GM19328 (cell line): ENCODE measurements around the gene KASH5.
"Not testable (repeated sequence)": the region's sequence is repeated elsewhere in the genome, so short reads cannot be mapped to it uniquely, and the experiment has no call there.

ENCODE experiments used
- ATAC-seq: cut with Tn5 transposase; IDR thresholded peaks from one replicate; pipeline ENCODE4 v1.9.1; 2021; ENCODE audit warnings: mild to moderate bottlenecking, moderate library complexity; ENCODE audit not compliant: unreplicated experiment

KASH5 gene

DNA sequence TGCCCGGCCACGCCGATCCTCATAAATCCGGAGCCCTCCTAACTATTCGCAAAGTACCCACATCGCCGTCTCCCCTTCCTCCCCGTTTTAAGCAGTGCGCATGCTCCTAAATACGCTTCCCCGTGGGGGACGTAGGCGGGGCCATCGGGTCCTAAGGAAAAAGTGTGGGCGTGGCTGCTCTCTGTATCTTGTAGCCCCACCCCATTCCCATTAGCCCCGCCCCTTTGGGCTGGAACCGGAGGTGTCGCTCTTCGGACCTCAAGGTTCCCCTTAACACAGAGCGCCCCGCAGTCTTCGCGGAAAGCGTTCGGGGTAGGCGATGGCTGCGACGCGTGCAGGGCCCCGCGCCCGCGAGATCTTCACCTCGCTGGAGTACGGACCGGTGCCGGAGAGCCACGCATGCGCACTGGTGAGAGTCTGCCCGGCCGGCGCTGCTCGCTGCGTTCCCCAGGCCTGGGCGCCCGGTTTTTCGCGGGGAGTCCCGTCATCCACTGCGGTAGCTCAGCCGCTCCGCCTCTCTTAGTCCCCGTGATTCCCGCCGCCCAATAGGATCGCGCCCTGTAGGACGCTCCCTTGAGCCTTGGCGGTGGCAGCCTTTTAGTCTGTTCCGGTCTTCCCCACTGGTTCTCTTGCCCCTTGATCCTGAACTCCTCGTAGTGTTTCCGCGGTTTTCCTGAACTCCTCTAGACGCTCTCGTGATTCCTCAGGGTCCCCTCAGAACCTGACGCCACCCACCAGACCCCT, 65.1 kb downstream of the KASH5 start, which contains the start of gene ALDH16A1:
Gene ALDH16A1, plus strand, starts transcription at position 213 of the 744 bp plus-strand sequence. Its CDS starts 107 bp downstream, at position 320.
- peak; percentile 78 for ATAC-seq

DNA sequence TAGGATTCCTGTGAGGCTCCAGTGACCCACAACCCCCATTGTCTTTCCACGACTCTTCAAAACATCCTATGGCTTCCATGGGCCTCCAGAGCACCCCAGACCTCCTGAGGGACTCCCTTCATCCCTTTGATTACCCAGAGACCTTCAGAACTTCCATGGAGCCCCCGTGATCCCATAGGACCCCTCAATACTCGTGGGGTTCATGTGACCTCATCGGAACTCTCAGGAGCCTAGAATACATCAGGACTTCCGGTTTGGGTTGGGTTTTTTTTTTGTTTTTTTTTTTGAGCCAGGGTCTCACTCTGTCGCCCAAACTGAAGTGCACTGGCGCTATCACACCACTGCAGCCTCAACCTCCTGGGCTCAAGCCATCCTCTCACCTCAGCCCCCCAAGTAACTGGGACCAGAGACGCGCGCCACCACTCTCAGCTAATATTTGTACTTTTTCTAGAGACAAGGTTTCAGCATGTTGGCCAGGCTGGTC, 65.8 kb downstream of the KASH5 start:
- ATAC-seq = no peak

DNA sequence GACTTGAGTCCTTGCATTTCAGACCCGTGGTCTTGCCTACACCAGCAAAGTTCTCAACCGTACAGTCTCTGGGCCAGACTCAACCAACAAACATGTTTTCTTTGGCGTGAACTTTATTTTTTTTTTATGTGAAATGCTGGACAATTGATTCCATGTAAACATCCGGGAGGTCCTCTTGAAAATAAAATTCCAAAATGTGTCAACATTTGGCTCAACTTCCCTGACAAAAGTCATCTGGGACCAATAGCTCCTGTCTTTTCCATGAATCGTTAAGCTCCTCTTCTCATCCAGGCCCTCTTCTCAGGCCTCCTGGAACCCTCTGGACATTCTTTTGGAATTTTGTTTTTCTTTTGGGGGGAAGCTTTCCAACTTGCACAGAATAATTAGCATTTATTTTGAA, 67.7 kb downstream of the KASH5 start:
- ATAC-seq = no peak

DNA sequence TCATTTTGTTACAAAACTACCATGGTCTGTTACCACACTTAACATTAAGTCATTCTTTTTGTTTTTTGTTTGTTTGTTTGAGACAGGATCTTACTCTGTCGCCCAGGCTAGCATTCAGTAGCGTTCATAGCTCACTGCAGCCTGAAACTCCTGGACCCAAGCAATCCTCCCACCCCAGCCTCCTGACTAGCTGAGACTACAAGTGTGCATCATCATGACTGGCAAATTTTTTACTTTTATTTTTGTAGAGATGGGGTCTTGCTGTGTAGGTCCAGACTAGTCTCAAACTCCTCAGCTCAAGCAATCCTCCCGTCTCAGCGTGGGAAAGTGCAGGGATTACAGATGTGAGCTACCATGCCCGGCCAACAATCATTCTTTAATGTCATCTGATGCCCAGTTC, 68.3 kb downstream of the KASH5 start:
- no peak for ATAC-seq

DNA sequence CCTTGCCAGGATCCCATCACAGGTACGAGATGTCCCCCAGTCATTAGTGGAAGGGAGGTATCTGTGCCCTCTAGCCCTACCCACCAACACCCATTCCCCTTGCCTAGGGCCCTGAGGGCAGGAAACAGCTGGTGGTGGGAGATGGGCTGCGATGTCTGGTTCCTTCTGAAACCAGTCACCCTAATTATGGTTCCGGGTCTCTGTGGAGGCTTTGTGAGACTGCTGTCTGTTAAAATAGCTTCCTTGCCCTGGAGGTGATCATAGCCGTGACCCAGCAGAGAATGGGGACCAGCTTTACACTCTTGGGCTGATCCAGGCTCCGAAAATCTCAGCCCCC, 70.5 kb downstream of the KASH5 start:
- ATAC-seq = no peak

DNA sequence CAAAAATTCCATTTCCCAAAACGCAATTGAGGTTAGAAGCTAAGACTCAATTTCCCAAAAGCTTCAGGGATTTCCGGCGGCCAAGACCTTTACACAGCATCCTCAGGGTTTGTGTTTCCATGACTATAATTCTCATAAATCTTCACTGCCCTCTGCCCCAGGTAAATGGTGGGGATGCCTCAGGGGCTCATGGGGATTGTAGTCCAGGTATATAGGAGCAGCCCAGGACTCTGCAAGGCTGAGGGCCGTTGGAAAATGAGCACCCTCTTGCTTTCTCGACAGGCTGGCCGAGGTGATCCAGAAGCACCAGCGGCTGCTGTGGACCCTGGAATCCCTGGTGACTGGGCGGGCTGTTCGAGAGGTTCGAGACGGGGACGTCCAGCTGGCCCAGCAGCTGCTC, 71.3 kb downstream of the KASH5 start:
- ATAC-seq = no peak

DNA sequence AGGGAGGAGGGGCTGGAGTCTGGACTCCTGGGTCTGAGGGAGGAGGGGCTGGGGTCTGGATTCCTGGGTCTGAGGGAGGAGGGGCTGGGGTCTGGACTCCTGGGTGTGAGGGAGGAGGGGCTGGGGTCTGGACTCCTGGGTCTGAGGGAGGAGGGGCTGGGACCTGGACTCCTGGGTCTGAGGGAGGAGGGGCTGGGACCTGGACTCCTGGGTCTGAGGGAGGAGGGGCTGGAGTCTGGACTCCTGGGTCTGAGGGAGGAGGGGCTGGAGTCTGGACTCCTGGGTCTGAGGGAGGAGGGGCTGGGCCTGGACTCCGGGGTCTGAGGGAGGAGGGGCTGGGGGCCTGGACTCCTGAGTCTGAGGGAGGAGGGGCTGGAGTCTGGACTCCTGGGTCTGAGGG, 73.1 kb downstream of the KASH5 start:
- ATAC-seq = not testable (repeated sequence)

DNA sequence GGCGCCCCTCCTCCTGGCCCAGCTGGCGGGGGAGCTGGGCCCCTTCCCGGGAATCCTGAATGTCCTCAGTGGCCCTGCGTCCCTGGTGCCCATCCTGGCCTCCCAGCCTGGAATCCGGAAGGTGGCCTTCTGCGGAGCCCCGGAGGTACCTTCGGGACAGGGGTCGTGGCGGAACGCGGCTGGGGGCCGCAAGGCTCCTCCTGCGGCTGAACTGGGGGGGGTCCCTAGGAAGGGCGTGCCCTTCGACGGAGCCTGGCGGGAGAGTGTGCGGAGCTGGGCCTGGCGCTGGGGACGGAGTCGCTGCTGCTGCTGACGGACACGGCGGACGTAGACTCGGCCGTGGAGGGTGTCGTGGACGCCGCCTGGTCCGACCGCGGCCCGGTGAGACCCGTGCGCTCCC, 73.6 kb downstream of the KASH5 start:
- ATAC-seq = no peak

DNA sequence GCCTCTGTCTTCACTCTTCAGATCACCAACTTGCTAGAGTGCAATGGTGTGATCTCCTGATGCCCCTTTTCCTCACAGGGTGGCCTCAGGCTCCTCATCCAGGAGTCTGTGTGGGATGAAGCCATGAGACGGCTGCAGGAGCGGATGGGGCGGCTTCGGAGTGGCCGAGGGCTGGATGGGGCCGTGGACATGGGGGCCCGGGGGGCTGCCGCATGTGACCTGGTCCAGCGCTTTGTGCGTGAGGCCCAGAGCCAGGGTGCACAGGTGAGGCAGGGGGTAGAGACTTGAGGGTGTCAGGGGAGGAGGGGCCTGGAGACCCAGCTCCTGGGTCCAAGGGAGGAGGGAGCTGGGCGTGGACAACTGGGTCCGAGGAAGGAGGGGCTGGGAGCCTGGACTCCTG, 74.4 kb downstream of the KASH5 start:
- ATAC-seq = no peak

DNA sequence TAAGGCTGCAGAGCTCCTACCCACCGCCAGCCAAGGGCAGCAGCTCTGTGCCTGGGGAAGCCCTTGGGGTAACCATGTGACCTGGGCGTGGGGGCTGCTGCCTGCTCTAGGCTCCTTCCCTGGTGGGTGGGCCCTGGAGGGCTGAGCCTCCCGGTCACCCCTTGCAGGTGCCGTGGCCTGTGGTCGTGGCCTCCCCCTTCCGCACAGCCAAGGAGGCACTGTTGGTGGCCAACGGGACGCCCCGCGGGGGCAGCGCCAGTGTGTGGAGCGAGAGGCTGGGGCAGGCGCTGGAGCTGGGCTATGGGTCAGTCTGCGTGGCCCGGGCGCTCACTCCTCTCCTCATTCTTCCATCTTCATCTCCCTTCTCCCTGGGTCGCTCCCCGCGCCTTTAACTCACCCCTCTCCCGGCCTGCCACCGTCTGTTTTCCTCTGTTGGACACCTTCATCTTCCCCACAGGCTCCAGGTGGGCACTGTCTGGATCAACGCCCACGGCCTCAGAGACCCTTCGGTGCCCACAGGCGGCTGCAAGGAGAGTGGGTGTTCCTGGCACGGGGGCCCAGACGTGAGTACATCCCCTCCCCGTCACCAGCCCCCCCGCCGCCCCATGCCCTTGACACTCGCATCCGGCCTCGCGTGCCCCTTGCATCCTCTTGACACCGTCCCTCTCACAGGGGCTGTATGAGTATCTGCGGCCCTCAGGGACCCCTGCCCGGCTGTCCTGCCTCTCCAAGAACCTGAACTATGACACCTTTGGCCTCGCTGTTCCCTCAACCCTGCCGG, 76.1 kb downstream of the KASH5 start:
- no peak for ATAC-seq

DNA sequence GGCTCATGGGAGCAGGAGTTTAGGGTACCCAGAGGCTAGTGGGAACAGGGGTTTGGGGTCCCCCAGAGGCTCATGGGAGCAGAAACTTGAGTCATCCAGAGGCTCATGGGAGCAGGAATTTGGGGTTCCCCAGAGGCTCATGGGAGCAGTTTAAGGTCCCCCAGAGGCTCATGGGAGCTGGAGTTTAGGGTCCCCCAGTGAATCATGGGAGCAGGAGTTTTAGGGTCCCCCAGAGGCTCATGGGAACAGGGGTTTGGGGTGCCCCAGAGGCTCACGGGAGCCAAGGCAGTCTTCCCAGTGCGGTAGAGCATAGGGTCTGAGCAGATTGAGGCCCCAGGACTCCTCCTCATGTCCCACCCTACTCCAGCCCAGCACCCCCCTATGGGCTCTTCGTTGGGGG, 77.3 kb downstream of the KASH5 start:
- no peak for ATAC-seq
